ENCODE results near the gene AGO3. TPM values are rescaled to one million over a fixed set of nuclear protein-coding genes. Genes with fewer than 3 reads are reported as not detected.
A peak's percentile ranks its signal among the peaks of the same experiment; 100 is the strongest.

AGO3 gene
- total RNA-seq, 1 experiment from 2014 or later = 39.4 TPM

DNA sequence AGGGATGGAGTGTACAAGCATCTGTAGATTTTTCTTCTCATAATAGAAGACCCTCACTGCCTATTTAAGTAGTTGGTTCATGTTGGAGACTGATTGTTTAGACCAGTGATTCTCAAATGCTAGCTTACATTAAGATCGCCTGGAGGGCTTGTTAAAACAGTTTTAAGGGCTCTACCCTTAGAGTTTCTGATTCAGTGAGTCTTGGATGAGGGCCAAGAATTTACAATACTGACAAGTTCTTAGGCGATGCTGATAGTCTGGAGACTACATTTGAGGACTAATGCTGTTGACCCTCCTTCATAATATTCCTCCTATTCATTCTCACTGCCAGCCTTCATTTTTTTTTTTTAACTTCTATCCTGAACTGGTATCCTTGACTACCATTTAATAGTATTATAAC lies 15.2 kb upstream of the AGO3 start:
- ATAC-seq (no peak), DNase-seq (ENCODE audit: low read depth, low spot score) (no peak)
- Histone ChIP-seq H3K9me3 (ENCODE audit: control insufficient read depth, insufficient read depth, low read depth, low read length) (no peaks in the 10 kb centered on the region), H3K27me3 (ENCODE audit: control insufficient read depth, insufficient read depth, low read length) (no peaks in the 10 kb centered on the region), H3K4me3 (ENCODE audit: low read depth in 2 of 2, low read length in 2 of 2) (no peak overlapping the region), H3K4me1 (ENCODE audit: control insufficient read depth, insufficient read depth, low read length) (no peaks in the 10 kb centered on the region), H3K36me3 (ENCODE audit: control insufficient read depth, insufficient read depth, low read length) (peaks cover 25% of the 10 kb centered on the region), H3K27ac (ENCODE audit: low read length) (no peak overlapping the region)
- ChIA-PET POLR2A (no interaction called here), CTCF (no interaction called here)
- intact Hi-C loops (cut with micrococcal nuclease; ENCODE audit: unreplicated experiment) (no loop called here), in situ Hi-C loops (cut with HindIII; ENCODE audit: low pct_unique_long_range_greater_than_20kb, low sequenced_read_pairs) (no loop called here)
- TF ChIP-seq TCF7L2 (IDR thresholded peaks at IDR 0.05; ENCODE audit: low read depth, low read length) (no peak), SIN3A (IDR thresholded peaks at IDR 0.05; ENCODE audit: borderline replicate concordance, insufficient read depth, low read depth, low read length) (no peak), POLR2AphosphoS5 (IDR thresholded peaks at IDR 0.05; ENCODE audit: low read depth, low read length) (no peak)
- TF ChIP-seq, protein P1, sequence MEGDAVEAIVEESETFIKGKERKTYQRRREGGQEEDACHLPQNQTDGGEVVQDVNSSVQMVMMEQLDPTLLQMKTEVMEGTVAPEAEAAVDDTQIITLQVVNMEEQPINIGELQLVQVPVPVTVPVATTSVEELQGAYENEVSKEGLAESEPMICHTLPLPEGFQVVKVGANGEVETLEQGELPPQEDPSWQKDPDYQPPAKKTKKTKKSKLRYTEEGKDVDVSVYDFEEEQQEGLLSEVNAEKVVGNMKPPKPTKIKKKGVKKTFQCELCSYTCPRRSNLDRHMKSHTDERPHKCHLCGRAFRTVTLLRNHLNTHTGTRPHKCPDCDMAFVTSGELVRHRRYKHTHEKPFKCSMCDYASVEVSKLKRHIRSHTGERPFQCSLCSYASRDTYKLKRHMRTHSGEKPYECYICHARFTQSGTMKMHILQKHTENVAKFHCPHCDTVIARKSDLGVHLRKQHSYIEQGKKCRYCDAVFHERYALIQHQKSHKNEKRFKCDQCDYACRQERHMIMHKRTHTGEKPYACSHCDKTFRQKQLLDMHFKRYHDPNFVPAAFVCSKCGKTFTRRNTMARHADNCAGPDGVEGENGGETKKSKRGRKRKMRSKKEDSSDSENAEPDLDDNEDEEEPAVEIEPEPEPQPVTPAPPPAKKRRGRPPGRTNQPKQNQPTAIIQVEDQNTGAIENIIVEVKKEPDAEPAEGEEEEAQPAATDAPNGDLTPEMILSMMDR (IDR thresholded peaks at IDR 0.05) = no peak
- TF ChIP-seq, protein P2, sequence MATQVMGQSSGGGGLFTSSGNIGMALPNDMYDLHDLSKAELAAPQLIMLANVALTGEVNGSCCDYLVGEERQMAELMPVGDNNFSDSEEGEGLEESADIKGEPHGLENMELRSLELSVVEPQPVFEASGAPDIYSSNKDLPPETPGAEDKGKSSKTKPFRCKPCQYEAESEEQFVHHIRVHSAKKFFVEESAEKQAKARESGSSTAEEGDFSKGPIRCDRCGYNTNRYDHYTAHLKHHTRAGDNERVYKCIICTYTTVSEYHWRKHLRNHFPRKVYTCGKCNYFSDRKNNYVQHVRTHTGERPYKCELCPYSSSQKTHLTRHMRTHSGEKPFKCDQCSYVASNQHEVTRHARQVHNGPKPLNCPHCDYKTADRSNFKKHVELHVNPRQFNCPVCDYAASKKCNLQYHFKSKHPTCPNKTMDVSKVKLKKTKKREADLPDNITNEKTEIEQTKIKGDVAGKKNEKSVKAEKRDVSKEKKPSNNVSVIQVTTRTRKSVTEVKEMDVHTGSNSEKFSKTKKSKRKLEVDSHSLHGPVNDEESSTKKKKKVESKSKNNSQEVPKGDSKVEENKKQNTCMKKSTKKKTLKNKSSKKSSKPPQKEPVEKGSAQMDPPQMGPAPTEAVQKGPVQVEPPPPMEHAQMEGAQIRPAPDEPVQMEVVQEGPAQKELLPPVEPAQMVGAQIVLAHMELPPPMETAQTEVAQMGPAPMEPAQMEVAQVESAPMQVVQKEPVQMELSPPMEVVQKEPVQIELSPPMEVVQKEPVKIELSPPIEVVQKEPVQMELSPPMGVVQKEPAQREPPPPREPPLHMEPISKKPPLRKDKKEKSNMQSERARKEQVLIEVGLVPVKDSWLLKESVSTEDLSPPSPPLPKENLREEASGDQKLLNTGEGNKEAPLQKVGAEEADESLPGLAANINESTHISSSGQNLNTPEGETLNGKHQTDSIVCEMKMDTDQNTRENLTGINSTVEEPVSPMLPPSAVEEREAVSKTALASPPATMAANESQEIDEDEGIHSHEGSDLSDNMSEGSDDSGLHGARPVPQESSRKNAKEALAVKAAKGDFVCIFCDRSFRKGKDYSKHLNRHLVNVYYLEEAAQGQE (IDR thresholded peaks at IDR 0.05; ENCODE audit: insufficient read depth in 1 of 2, low read depth in 2 of 2, low read length in 1 of 2) = no peak
- BruUV-seq (replicated peaks) = no TSS peak

DNA sequence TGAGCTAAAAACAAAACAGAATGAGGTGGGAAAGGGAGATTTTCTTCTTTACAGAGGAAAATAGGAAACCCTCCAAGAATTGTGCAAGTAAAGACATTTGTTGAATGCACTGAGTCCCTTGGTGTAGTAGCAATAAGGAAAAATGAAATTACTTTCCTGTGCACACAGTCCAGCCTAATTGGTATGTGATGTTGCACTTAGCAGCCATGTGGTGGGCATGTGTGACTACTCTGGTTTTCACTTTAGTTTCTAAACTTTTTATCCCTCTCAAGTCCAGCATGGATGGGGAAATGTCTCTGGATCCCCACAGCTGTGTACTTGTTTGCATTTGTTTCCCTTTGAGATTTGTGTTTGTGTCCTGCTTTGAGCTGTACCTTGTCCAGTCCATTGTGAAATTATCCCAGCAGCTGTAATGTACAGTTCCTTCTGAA lies 7.1 kb upstream of the AGO3 start:
- DNase-seq (ENCODE audit: low read depth, low spot score) (no peak), ATAC-seq (no peak)
- Histone ChIP-seq H3K4me3 (ENCODE audit: low read depth in 2 of 2, low read length in 2 of 2) (no peak overlapping the region), H3K9me3 (ENCODE audit: control insufficient read depth, insufficient read depth, low read depth, low read length) (no peaks in the 10 kb centered on the region), H3K27ac (ENCODE audit: low read length) (no peak overlapping the region), H3K36me3 (ENCODE audit: control insufficient read depth, insufficient read depth, low read length) (peaks cover 3% of the 10 kb centered on the region), H3K27me3 (ENCODE audit: control insufficient read depth, insufficient read depth, low read length) (no peaks in the 10 kb centered on the region), H3K4me1 (ENCODE audit: control insufficient read depth, insufficient read depth, low read length) (no peaks in the 10 kb centered on the region)
- TF ChIP-seq, protein P2 (IDR thresholded peaks at IDR 0.05; ENCODE audit: insufficient read depth in 1 of 2, low read depth in 2 of 2, low read length in 1 of 2) = no peak
- TF ChIP-seq POLR2AphosphoS5 (IDR thresholded peaks at IDR 0.05; ENCODE audit: low read depth, low read length) = no peak
- TF ChIP-seq TCF7L2 (IDR thresholded peaks at IDR 0.05; ENCODE audit: low read depth, low read length) = no peak
- TF ChIP-seq SIN3A (IDR thresholded peaks at IDR 0.05; ENCODE audit: borderline replicate concordance, insufficient read depth, low read depth, low read length) = no peak
- TF ChIP-seq, protein P1 (IDR thresholded peaks at IDR 0.05) = no peak
- POLR2A ChIA-PET = no interaction called here
- in situ Hi-C loops (cut with HindIII; ENCODE audit: low pct_unique_long_range_greater_than_20kb, low sequenced_read_pairs) (no loop called here), intact Hi-C loops (cut with micrococcal nuclease; ENCODE audit: unreplicated experiment) (no loop called here)
- BruUV-seq (replicated peaks) = TSS peak; percentile 23
- CTCF ChIA-PET = no interaction called here

All from Panc1 (cell line).